H9 (cell line): ENCODE data around the gene ALDH1A3. TPM values are rescaled to one million over a fixed set of nuclear protein-coding genes. Genes with fewer than 3 reads are reported as not detected.

ENCODE experiments used
- DNase-seq: peaks from one replicate; pipeline ENCODE4 v3.0.0-alpha.2; 2017
- H2AFZ ChIP-seq: one replicate; pipeline ENCODE4 v1.6.1; 2013; ENCODE audit warnings: mild to moderate bottlenecking, low read length, control low read depth, moderate library complexity
- H2AK5ac ChIP-seq: 2 replicates; pipeline ENCODE4 v1.6.1; 2013; ENCODE audit warnings: low read length, control low read depth, mixed read lengths; ENCODE audit not compliant: insufficient read length
- H2BK120ac ChIP-seq: one replicate; pipeline ENCODE4 v1.6.1; 2013; ENCODE audit warnings: low read depth, mild to moderate bottlenecking, low read length, control low read depth, inconsistent platforms; ENCODE audit not compliant: poor library complexity, severe bottlenecking
- H2BK12ac ChIP-seq: 2 replicates; pipeline ENCODE4 v1.6.1; 2013; ENCODE audit warnings: low read length, control low read depth, mixed read lengths, low read depth; ENCODE audit not compliant: insufficient read length
- H2BK15ac ChIP-seq: 2 replicates; pipeline ENCODE4 v1.6.1; 2013; ENCODE audit warnings: low read depth, low read length, control low read depth
- H2BK20ac ChIP-seq: one replicate; pipeline ENCODE4 v1.6.1; 2013; ENCODE audit warnings: low read depth, mild to moderate bottlenecking, low read length, control low read depth, inconsistent platforms; ENCODE audit not compliant: poor library complexity, severe bottlenecking
- H2BK5ac ChIP-seq: 2 replicates; pipeline ENCODE4 v1.6.1; 2013; ENCODE audit warnings: low read length, control low read depth, mixed read lengths; ENCODE audit not compliant: insufficient read length
- H3K14ac ChIP-seq: 2 replicates; pipeline ENCODE4 v1.6.1; 2013; ENCODE audit warnings: low read length, control low read depth; ENCODE audit not compliant: insufficient read depth
- H3K18ac ChIP-seq: 2 replicates; pipeline ENCODE4 v1.6.1; 2013; ENCODE audit warnings: low read depth, mild to moderate bottlenecking, mixed read lengths, low read length, control low read depth; ENCODE audit not compliant: insufficient read length
- H3K23ac ChIP-seq: 2 replicates; pipeline ENCODE4 v1.6.1; 2013; ENCODE audit warnings: low read length, control low read depth, mixed read lengths, low read depth; ENCODE audit not compliant: insufficient read length
- H3K23me2 ChIP-seq: 2 replicates; pipeline ENCODE4 v1.6.1; 2013; ENCODE audit warnings: low read depth, mild to moderate bottlenecking, mixed read lengths, low read length, control low read depth; ENCODE audit not compliant: insufficient read length, poor library complexity, severe bottlenecking
- H3K27ac ChIP-seq: 2 replicates; pipeline ENCODE4 v1.5.1; 2013; ENCODE audit warnings: low read length, control low read depth, mixed read lengths, low read depth; ENCODE audit not compliant: insufficient read length
- H3K27me3 ChIP-seq: 2 replicates; pipeline ENCODE4 v1.6.1; 2013; ENCODE audit warnings: low read length, control low read depth, inconsistent platforms; ENCODE audit not compliant: insufficient read depth
- H3K4ac ChIP-seq: 2 replicates; pipeline ENCODE4 v1.6.1; 2013; ENCODE audit warnings: low read depth, mild to moderate bottlenecking, control low read depth, inconsistent platforms, low read length, moderate library complexity
- H3K4me1 ChIP-seq: 2 replicates; pipeline ENCODE4 v1.6.1; 2013; ENCODE audit warnings: low read length, control low read depth, inconsistent platforms; ENCODE audit not compliant: insufficient read depth
- H3K4me2 ChIP-seq: 2 replicates; pipeline ENCODE4 v1.6.1; 2013; ENCODE audit warnings: low read length, control low read depth, mixed read lengths; ENCODE audit not compliant: insufficient read length, insufficient read depth
- H3K56ac ChIP-seq: 2 replicates; pipeline ENCODE4 v1.6.1; 2013; ENCODE audit warnings: low read depth, mild to moderate bottlenecking, mixed read lengths, low read length, control low read depth; ENCODE audit not compliant: insufficient read length
- H3K79me1 ChIP-seq: 2 replicates; pipeline ENCODE4 v1.6.1; 2013; ENCODE audit warnings: low read depth, mild to moderate bottlenecking, moderate library complexity, low read length, control low read depth, inconsistent platforms; ENCODE audit not compliant: insufficient read depth, poor library complexity, severe bottlenecking
- H3K79me2 ChIP-seq: 2 replicates; pipeline ENCODE4 v1.6.1; 2013; ENCODE audit warnings: low read length, control low read depth, inconsistent platforms; ENCODE audit not compliant: insufficient read depth
- H3K9ac ChIP-seq: 2 replicates; pipeline ENCODE4 v1.6.1; 2013; ENCODE audit warnings: low read length, control low read depth, mixed read lengths; ENCODE audit not compliant: insufficient read length; ENCODE audit errors: extremely low read depth
- H3K9me3 ChIP-seq: one replicate; pipeline ENCODE4 v1.6.1; 2013; ENCODE audit warnings: low read depth, low read length, inconsistent platforms; ENCODE audit not compliant: control insufficient read depth
- H3T11ph ChIP-seq: one replicate; pipeline ENCODE4 v1.6.1; 2013; ENCODE audit warnings: mild to moderate bottlenecking, low read length, control low read depth, inconsistent platforms
- H4K20me1 ChIP-seq: one replicate; pipeline ENCODE4 v1.6.1; 2013; ENCODE audit not compliant: control insufficient read depth, insufficient read length, insufficient read depth
- H4K5ac ChIP-seq: 2 replicates; pipeline ENCODE4 v1.6.1; 2013; ENCODE audit warnings: low read depth, mild to moderate bottlenecking, mixed read lengths, low read length, control low read depth; ENCODE audit not compliant: insufficient read length
- H4K8ac ChIP-seq: replicated peaks from 2 replicates; pipeline ENCODE4 v1.6.1; 2013; ENCODE audit warnings: low read length, control low read depth, mixed read lengths, low read depth; ENCODE audit not compliant: insufficient read length
- H4K91ac ChIP-seq: 2 replicates; pipeline ENCODE4 v1.6.1; 2013; ENCODE audit warnings: low read depth, mild to moderate bottlenecking, moderate library complexity, mixed read lengths, low read length, control low read depth; ENCODE audit not compliant: insufficient read length
- H3K27ac Mint-ChIP-seq, 3 experiments: 2 replicates in 2 of 3; 3 replicates in 1 of 3; pipeline ENCODE4 v1.8.0; 2020 to 2021; ENCODE audit warnings: mixed read lengths in 3 of 3, mild to moderate bottlenecking in 1 of 3, moderate library complexity in 1 of 3
- H3K27me3 Mint-ChIP-seq: 2 replicates; pipeline ENCODE4 v1.8.0; 2021; ENCODE audit warnings: low read depth, mild to moderate bottlenecking, moderate library complexity, mixed read lengths
- H3K36me3 Mint-ChIP-seq, 3 experiments: 2 replicates in 2 of 3; 3 replicates in 1 of 3; pipeline ENCODE4 v1.8.0; 2020 to 2021; ENCODE audit warnings: low read depth in 3 of 3, mixed read lengths in 3 of 3; ENCODE audit not compliant: insufficient read depth in 1 of 3
- H3K4me1 Mint-ChIP-seq, 2 experiments: 2 replicates each; pipeline ENCODE4 v1.8.0; 2020; ENCODE audit warnings: mixed read lengths in 2 of 2
- H3K4me3 Mint-ChIP-seq, 2 experiments: 2 replicates in 1 of 2; 3 replicates in 1 of 2; pipeline ENCODE4 v1.8.0; 2020 to 2021; ENCODE audit warnings: mild to moderate bottlenecking in 2 of 2, mixed read lengths in 2 of 2, moderate library complexity in 1 of 2
- H3K9me3 Mint-ChIP-seq, 2 experiments: 2 replicates in 1 of 2; 3 replicates in 1 of 2; pipeline ENCODE4 v1.8.0; 2020; ENCODE audit warnings: mild to moderate bottlenecking in 2 of 2, mixed read lengths in 2 of 2, moderate library complexity in 1 of 2
- WGBS: extraction: QIAGEN DNeasy Blood & Tissue Kit; methylation state at CpG from one replicate; pipeline ENCODE4 v1.1.7; 2013; ENCODE audit warnings: missing lambda C conversion rate, low lambda C conversion rate, mixed read lengths; ENCODE audit not compliant: insufficient read length; ENCODE audit errors: extremely low coverage; 5-methylcytosine and 5-hydroxymethylcytosine counted together
- total RNA-seq: library from RNA; stranded (reverse); gene quantifications from 2 replicates; pipeline ENCODE4 v1.2.1, GENCODE V29; 2021
- TF ChIP-seq, protein P1 (sequence below): fragments of 200-600 bp; sonication (generic); conservative IDR thresholded peaks from 3 replicates; pipeline ENCODE4 v1.8.0; 2021; ENCODE audit warnings: antibody characterized with exemption, mild to moderate bottlenecking

The ALDH1A3 gene
- total RNA-seq, 1 experiment from 2014 or later, result 9.2 TPM

- Histone ChIP-seq H3K23me2 (no peaks in the 10 kb centered on the region), H3K4me1 (no peaks in the 10 kb centered on the region), H3T11ph (no peak overlapping the region), H2AFZ (no peak overlapping the region), H2BK12ac (no peak overlapping the region), H3K4me2 (no peak overlapping the region), H4K20me1 (no peaks in the 10 kb centered on the region), H3K23ac (no peak overlapping the region), H3K18ac (no peak overlapping the region), H3K56ac (no peak overlapping the region), H4K8ac (no peak overlapping the region), H2BK20ac (no peak overlapping the region), H4K5ac (no peak overlapping the region), H2AK5ac (no peak overlapping the region), H2BK15ac (no peak overlapping the region), H2BK120ac (no peak overlapping the region), H3K27ac (no peak overlapping the region), H2BK5ac (no peak overlapping the region), H3K4ac (no peak overlapping the region), H3K79me1 (no peaks in the 10 kb centered on the region), H3K9ac (no peak overlapping the region), H3K14ac (no peak overlapping the region), H3K27me3 (no peaks in the 10 kb centered on the region), H3K79me2 (no peaks in the 10 kb centered on the region), H3K9me3 (no peaks in the 10 kb centered on the region), H4K91ac (no peak overlapping the region)
- DNase-seq, result no peak
- no peaks in the 10 kb centered on the region for H3K27me3 Mint-ChIP-seq
- TF ChIP-seq, protein P1, sequence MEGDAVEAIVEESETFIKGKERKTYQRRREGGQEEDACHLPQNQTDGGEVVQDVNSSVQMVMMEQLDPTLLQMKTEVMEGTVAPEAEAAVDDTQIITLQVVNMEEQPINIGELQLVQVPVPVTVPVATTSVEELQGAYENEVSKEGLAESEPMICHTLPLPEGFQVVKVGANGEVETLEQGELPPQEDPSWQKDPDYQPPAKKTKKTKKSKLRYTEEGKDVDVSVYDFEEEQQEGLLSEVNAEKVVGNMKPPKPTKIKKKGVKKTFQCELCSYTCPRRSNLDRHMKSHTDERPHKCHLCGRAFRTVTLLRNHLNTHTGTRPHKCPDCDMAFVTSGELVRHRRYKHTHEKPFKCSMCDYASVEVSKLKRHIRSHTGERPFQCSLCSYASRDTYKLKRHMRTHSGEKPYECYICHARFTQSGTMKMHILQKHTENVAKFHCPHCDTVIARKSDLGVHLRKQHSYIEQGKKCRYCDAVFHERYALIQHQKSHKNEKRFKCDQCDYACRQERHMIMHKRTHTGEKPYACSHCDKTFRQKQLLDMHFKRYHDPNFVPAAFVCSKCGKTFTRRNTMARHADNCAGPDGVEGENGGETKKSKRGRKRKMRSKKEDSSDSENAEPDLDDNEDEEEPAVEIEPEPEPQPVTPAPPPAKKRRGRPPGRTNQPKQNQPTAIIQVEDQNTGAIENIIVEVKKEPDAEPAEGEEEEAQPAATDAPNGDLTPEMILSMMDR, result no peak
- H3K27ac Mint-ChIP-seq, result no peak overlapping the region
- peaks cover 11% of the 10 kb centered on the region in 2 experiments for H3K4me1 Mint-ChIP-seq
- no peaks in the 10 kb centered on the region for H3K36me3 Mint-ChIP-seq
- WGBS, result no CpG with 5 or more reads among the region's 1 CpG
- no peak overlapping the region for H3K4me3 Mint-ChIP-seq
- no peaks in the 10 kb centered on the region; a peak in 1 of 5 replicates for H3K9me3 Mint-ChIP-seq
These were observed 70.1 kb downstream of the ALDH1A3 start for GRCh38 chr15:100949691-100950090.
